GM21515 (cell line): Measurements from ENCODE around the gene MINK1.
"Not testable (repeated sequence)": the region's sequence is repeated elsewhere in the genome, so short reads cannot be mapped to it uniquely, and the experiment has no call there.

Experiments used
- ATAC-seq: cut with Tn5 transposase; IDR thresholded peaks from one replicate; pipeline ENCODE4 v1.9.1; 2021; ENCODE audit not compliant: unreplicated experiment

MINK1 gene

DNA sequence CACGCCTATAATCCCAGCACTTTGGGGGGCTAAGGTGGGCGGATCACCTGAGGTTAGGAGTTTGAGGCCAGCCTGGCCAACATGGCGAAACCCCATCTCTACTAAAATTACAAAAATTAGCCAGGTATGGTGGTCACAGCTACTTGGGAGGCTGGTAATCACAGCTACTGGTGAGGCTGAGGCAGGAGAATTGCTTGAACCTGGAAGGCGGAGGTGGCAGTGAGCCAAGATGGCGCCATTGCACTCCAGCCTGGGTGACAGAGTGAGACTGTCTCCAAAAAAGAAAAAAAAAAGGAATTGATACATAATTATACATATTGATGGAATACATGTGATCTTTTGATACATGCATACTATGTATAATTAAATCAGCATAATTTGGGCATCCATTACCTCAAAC, 34.4 kb downstream of the MINK1 start:
- ATAC-seq = not testable (repeated sequence)

DNA sequence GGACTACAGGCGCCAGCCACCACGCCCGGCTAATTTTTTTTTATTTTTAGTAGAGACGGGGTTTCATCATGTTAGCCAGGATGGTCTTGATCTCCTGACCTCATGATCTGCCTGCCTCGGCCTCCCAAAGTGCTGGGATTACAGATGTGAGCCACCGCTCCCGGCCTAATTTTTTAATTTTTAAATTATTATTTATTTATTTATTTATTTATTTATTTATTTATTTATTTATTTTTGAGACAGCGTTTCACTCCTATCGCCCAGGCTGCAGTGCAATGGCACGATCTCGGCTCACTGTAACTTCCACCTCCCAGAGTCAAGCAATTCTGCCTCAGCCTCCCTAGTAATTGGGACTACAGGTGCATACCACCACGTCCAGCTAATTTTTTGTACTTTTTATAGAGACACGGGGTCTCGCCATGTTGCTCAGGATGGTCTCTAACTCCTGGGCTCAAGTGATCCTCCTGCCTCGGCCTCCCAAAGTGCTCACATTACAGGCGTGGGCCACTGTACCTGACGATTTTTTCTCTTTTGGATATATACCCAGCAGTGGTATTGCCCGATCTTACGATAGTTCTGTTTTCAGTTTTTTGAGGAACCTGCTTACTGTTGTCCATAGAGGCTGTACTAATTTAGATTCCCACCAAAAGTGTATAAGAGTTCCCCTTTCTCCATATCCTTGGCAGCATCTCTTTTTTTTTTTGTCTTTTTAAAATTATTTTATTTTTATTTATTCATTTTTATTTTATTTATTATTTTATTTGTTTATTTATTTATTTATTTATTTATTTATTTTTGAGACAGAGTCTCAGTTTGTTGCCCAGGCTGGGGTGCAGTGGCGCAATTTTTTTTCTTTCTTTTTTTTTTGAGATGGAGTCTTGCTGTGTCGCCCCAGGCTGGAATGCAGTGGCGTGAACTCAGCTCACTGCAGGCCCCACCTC, 36.2 kb downstream of the MINK1 start:
- ATAC-seq = not testable (repeated sequence)

DNA sequence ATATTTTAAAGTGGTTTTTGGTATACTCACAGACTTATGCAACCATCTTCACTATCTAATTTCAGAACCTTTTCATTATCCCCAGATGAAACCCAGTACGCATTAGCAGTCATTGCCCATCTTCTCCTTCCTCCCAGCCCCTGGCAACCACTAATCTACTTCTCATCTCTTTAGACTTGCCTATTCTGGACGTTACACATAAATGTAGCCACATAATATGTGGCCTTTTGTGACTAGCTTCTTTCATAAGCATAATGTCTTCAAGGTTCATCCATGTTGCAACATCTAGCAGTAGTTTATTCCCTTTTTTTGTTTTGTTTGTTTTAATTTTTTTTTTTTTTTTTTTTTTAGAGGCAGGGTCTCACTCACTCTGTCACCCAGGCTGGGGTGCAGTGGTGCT, 37.7 kb downstream of the MINK1 start:
- no peak for ATAC-seq

DNA sequence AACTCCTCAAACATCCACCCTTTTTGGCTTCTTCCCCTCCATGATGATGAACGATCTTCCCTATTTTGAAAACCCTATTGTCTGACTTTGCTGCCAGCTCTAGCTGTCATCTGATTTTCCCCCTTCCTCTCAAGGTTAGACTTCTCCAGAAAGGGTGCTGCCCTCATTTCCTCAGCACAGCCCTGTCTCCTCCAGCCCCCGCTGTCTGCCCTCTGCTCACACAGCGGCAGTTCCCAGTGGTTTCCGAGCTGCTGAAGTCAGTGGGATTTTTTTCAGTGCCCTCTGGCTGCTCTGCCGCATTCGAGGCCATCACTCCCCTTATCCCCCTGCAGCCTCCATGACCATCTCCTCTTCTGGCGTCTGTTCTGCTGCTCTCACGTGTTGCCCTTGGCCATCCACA, 39.6 kb downstream of the MINK1 start:
- ATAC-seq = no peak

DNA sequence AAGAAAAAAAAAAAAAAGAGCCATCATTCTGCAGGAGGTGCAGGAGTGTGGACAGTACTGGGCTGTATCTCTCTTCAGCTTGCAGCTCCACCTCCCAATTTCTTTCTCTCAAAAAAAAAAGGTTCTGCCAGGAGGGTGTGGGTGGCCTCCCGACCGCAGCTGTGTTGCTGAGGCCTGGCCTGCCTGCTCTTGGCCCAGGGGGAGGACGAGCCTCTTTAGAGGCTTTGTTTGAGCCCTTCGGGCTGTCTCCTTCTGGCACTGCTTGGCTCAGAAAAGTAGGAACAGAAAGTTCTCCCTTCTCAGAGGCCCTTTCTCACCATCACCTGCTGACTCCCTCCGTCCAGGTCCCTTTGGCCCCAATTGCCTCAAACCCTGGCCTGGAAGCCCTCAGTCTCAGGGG, 43.9 kb downstream of the MINK1 start:
- ATAC-seq = no peak

DNA sequence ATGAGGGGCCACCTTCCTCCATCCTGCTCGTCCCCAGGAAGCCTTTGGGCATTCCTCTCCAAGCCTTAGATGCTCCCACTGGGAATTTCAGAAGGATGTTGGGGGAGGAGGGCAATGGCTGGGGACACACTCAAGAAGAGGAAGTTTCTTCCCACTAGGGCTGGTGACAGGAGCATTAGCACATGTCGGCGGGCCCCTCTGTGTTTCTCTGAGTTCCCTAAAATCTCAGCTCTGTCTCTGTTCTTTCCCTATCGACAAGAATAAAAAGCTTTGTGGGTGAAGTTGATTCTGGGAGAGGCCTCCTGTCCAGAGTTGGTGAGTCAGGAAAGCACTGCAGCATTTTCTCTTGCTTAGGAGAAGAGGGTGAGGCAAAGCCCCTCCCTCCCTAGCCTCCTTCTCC, 46.5 kb downstream of the MINK1 start:
- no peak for ATAC-seq

DNA sequence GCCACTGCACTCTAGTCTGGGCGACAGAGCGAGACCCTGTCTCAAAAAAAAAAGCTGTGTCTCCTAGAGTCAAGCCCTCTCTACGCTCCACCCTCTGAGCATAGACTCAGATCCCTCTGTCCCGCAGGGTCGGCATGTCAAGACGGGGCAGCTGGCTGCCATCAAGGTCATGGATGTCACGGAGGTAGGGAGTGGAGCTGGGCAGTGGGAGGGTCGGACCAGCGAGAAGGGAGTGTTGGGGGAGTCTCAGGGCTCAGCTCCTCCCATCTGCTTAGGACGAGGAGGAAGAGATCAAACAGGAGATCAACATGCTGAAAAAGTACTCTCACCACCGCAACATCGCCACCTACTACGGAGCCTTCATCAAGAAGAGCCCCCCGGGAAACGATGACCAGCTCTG, 47.7 kb downstream of the MINK1 start:
- ATAC-seq = no peak

DNA sequence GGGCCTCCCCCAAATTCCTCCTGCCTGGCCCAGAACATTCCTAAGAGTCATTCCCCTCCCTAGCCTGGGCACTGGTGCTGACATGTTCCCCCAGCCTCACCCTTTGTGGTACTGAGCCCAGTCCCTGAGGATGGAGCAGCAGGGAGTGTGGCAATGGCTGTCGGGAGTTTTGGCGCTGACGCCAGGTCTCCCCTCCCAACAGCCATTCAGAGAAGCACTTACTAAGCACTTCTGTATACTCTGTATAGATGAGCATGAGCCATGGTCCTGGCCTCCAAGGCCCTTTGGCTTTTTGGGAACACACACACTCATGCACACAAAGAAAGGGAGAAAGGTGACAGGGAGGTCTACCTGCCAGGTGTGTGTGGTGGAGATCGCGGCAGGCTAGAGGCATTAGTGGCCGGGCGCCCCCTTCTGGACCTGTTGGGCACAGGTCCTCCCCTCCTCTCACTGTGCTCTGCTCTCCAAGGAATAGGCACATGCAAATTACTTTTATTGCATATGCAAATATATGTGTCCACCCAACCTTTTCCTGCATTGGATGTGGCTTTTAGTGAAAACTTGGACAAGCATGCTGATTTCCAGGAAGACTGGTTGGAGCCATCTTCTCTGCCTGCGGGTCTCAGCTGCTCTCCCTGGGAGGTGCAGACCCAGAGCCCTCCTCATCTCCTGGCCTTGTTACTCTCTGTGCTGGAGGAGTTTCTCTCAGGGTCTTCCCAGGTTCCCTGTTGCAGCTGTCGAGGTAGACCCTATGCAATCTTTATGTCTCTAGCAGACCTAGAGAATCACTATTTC, 48.8 kb downstream of the MINK1 start:
- ATAC-seq = no peak

DNA sequence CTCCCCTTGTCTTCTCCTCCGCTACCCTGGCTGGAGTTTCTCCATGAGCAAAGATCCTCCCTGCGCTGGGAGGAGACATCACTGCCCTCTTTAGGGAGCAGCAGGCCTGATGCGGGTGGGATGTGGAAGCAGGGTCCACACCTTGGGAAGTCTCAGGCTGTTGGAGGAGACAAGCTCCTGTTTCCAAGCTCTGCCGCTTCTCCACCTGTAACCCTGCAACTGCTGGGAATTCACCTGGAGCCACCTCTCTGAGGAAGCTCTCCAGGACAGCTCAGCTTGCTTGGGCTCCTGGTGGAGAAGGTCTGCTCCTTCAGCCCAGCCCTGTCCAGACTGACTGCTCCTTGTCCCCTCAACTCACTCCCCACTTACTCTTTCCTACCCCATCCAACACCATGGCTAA, 51.3 kb downstream of the MINK1 start:
- ATAC-seq = no peak

DNA sequence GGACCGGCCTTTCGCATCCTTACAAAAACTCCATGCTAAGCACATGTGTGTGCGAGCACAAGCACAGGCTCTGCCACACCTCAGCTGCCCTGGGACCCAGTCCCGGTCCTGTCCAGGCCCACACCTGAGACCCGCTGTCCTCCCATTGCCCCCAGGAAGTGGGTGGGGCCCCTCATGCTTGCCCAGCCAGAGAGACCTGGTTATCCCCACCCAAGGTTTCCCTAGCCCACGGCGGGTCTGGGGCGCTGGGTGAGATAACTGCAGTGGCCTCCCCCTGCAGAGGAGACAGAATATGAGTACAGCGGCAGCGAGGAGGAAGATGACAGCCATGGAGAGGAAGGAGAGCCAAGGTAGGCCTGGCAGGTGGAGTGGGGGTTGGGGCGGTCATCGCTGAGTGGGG, 53.7 kb downstream of the MINK1 start:
- no peak for ATAC-seq

DNA sequence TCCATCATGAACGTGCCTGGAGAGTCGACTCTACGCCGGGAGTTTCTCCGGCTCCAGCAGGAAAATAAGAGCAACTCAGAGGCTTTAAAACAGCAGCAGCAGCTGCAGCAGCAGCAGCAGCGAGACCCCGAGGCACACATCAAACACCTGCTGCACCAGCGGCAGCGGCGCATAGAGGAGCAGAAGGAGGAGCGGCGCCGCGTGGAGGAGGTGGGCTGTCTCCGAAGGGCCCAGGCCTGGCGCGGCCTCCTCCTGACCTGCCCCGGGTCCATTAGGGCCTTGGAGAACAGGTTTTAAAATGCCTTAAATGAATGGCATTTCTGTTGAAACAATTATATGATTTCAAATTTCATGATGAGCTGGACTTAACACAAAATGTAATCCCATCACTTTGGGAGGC, 54.4 kb downstream of the MINK1 start:
- no peak for ATAC-seq

DNA sequence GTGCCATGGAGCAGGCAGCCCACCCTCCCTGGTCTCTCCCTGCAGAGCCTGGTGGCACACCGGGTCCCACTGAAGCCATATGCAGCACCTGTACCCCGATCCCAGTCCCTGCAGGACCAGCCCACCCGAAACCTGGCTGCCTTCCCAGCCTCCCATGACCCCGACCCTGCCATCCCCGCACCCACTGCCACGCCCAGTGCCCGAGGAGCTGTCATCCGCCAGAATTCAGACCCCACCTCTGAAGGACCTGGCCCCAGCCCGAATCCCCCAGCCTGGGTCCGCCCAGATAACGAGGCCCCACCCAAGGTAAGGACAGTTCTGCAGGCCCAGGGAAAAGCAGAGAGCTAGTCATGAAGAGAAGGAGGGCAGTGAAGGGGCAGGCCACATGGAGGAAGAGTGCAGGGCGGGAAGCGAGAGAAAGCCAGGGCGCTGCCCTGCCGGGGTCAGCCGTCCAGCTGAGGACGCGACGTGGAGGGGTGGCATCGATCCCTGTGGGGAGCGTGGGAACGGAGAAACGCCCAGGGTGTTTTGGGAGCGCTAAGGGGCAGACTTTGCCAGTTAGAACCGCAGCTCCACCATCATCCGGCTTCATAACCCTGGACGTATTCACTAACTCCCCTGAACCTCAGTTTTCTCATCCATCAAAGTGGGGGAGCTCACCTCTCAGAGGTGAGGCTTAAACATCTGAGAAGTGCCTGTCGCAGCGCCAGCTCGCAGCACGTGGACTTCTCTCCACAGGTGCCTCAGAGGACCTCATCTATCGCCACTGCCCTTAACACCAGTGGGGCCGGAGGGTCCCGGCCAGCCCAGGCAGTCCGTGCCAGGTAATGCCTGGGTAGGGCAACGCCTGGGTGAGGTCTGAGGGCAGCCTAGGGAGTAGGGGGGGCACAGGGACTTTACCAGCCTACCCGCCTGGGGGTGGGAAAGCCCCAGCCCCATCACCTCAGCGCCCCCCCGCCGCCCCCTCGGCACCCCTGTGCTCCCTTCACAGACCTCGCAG, 58.6 kb downstream of the MINK1 start:
- no peak for ATAC-seq

DNA sequence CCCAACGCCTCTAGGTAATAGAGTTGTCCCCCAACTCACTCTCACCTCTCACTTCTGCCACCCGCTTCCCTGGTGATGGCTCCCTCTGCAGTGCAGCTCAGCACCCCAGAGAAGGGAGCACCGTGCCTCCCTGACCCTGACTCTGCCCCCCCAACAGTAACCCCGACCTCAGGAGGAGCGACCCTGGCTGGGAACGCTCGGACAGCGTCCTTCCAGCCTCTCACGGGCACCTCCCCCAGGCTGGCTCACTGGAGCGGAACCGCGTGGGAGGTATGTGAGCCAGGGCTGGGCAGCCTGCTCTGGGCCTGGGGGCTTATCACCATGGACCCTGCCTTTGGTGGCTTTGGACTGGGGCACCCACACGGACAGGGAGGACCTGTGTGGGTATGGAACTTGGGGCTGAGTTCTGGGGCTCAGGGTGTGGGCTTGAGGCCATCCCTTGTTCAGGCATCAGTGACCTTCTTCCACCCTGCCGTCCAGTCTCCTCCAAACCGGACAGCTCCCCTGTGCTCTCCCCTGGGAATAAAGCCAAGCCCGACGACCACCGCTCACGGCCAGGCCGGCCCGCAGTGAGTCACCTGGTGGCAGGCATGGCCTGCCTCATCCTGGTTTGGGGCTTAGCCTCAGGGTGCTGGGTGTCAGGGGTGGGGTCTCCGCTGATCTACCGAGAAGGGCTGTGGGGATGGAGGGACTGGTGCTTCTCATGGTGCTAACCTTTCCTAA, 59.5 kb downstream of the MINK1 start:
- no peak for ATAC-seq

DNA sequence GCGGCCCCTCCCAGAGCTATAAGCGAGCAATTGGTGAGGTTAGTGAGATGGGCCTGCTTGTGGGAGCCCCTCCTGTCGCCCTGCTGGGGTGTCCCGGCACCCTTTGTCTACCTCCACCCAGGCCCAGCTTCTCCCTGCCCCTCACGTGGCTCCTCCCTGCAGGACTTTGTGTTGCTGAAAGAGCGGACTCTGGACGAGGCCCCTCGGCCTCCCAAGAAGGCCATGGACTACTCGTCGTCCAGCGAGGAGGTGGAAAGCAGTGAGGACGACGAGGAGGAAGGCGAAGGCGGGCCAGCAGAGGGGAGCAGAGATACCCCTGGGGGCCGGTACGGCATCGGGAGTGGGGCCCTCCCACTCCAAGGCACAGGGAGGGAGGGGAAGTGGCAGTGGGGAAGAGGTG, 60.1 kb downstream of the MINK1 start:
- ATAC-seq = no peak

DNA sequence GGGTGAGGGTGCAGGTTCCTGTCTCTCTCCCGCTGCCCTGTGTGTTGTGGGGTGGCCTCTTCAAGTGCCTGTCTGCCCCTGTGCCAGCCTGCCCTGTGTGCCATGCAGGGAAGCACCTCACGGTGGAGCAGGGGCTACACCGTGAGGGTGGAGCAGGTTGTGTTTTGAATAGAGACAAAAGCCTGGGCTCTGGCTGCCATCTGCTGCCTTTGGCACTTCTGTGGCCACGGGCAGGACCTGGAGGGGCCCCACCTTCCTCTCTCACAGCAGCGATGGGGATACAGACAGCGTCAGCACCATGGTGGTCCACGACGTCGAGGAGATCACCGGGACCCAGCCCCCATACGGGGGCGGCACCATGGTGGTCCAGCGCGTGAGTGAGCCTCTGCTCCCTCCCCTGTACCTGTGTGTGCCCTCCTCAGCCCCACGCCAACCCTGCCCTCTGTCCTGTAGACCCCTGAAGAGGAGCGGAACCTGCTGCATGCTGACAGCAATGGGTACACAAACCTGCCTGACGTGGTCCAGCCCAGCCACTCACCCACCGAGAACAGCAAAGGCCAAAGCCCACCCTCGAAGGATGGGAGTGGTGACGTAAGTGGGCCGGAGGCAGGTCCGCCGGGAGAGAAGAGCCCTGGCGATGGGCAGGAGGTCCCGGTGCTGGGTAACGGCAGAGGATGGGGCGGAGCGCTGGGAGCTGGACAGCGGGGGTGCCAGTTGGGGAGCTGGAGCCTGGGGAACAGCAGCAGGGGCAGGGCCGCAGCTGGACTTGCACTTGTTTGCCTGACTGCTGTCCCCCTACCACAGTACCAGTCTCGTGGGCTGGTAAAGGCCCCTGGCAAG, 60.8 kb downstream of the MINK1 start:
- no peak for ATAC-seq

DNA sequence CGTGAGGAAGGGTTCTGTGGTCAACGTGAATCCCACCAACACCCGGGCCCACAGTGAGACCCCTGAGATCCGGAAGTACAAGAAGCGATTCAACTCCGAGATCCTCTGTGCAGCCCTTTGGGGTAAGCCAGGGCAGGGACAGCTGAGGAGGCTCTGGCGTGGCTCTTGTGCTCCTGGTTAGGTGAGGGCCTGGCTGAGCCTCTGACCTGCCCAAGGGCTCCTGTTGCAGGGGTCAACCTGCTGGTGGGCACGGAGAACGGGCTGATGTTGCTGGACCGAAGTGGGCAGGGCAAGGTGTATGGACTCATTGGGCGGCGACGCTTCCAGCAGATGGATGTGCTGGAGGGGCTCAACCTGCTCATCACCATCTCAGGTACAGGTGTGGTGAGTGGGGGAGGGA, 62.0 kb downstream of the MINK1 start:
- ATAC-seq = no peak

DNA sequence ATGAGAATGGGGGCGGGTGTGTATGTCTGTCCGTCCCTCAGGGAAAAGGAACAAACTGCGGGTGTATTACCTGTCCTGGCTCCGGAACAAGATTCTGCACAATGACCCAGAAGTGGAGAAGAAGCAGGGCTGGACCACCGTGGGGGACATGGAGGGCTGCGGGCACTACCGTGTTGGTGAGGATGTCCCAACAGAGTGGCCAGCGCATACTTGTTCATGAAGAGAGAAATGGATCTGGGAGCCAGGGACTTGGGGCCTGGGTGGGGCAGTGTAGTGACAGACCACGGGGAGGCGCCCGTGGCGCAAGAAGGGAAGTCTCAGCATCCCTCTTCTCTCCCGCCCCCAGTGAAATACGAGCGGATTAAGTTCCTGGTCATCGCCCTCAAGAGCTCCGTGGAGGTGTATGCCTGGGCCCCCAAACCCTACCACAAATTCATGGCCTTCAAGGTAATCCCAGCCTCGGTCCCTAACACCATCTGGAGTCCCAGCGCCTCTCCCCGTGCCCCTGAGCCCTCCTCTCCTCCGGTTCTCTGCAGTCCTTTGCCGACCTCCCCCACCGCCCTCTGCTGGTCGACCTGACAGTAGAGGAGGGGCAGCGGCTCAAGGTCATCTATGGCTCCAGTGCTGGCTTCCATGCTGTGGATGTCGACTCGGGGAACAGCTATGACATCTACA, 62.7 kb downstream of the MINK1 start:
- ATAC-seq = no peak

DNA sequence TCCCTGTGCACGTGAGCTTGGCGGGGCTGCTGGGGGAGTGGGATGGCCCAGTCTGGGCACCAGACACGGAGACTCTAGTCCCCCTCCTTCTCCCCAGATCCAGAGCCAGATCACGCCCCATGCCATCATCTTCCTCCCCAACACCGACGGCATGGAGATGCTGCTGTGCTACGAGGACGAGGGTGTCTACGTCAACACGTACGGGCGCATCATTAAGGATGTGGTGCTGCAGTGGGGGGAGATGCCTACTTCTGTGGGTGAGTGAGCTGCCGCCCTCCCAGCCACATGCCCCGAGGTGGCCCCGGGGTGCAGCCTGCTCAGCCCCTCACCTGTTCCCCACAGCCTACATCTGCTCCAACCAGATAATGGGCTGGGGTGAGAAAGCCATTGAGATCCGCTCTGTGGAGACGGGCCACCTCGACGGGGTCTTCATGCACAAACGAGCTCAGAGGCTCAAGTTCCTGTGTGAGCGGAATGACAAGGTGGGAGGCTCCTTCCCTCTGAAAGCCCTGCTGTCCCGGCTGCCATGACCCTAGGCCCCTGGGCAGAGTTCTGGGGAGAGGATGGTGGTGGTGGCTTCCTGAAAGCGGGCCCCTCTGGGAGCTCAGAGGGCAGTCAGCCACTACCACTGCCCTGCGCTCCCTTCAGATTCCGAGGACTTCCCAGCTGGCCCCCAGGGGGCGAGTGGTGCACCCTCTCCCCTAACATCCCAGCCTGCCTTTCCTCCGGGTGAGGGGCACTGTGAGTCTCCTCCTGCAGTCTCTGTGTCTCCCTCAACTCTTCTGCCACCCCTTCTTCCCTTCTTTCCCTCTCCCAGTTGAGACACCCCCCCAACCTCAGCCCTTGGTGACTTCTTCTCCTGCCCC, 63.4 kb downstream of the MINK1 start:
- no peak for ATAC-seq
